Measurements from ENCODE around the gene SNX10.

SNX10 gene

DNA sequence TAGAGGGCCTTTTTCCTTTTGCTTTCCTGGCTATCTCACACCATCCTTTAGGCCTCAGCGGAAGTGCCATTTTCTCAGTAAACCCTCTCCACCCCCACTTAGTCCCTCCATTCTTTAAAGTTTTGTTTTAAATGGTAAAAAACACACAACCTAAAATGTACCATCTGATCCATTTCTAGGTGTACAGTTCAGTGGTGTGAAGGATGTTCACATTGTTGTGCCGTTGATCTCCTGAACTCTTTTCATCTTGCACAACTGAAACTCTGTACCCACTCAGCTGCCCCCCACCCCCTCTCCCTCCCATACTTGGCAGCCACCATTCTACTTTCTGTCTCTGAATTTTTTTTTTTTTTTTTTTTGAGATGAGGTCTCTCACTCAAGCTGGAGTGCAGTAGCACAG lies 52.2 kb downstream of the SNX10 start:
- no peak for DNase-seq (ENCODE audit: extremely low read depth, low read depth)
- H3K4me3 ChIP-seq (replicated peaks; ENCODE audit: low read depth, low read length) = no peak overlapping the region
- TF ChIP-seq, protein P1, sequence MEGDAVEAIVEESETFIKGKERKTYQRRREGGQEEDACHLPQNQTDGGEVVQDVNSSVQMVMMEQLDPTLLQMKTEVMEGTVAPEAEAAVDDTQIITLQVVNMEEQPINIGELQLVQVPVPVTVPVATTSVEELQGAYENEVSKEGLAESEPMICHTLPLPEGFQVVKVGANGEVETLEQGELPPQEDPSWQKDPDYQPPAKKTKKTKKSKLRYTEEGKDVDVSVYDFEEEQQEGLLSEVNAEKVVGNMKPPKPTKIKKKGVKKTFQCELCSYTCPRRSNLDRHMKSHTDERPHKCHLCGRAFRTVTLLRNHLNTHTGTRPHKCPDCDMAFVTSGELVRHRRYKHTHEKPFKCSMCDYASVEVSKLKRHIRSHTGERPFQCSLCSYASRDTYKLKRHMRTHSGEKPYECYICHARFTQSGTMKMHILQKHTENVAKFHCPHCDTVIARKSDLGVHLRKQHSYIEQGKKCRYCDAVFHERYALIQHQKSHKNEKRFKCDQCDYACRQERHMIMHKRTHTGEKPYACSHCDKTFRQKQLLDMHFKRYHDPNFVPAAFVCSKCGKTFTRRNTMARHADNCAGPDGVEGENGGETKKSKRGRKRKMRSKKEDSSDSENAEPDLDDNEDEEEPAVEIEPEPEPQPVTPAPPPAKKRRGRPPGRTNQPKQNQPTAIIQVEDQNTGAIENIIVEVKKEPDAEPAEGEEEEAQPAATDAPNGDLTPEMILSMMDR (IDR thresholded peaks at IDR 0.05; ENCODE audit: low read depth, low read length, missing control alignments) = no peak

DNA sequence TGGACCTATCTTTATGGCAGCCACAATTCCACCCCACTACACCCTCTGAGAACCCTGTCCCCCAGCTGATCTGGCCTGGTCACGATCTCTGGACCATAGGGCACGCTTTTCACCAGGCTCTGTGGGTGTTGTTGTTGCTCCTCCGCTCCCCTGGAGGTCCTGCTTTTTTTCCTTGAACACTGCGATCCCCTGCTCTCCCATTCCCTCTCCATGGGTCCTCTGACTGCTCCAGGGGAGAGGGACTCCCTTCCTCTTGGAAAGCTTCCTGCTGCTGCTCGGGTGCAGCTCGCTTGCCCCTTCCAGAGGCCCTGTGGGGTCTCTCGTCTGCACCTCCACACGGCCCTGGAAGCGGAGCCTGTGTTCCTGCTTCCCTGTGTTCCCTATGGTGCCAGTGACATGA lies 53.5 kb downstream of the SNX10 start:
- DNase-seq (ENCODE audit: extremely low read depth, low read depth) = no peak
- H3K4me3 ChIP-seq (replicated peaks; ENCODE audit: low read depth, low read length) = no peak overlapping the region
- TF ChIP-seq, protein P1 (IDR thresholded peaks at IDR 0.05; ENCODE audit: low read depth, low read length, missing control alignments) = no peak

DNA sequence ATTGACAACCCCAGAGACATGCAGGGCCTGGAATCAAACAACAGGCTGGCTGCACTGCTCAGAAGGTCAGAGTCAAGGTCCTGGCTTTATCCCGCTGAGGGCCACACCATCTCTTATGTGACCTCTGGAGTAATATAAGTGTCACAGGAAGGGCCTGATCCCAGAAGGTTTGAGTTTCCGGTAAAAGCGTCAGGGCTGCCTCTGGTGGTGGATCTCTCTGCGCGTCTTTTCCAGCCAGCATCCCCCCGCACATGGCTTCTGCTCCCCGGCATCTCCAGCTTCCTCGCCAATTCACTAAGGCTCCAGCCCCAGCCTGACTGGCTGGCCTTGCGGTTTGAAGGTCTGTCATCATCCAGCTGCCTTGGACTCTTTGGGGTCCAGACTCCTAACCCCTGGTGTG lies 54.2 kb downstream of the SNX10 start:
- TF ChIP-seq, protein P1 (IDR thresholded peaks at IDR 0.05; ENCODE audit: low read depth, low read length, missing control alignments) = no peak
- no peak overlapping the region for H3K4me3 ChIP-seq (replicated peaks; ENCODE audit: low read depth, low read length)
- DNase-seq (ENCODE audit: extremely low read depth, low read depth) = no peak

DNA sequence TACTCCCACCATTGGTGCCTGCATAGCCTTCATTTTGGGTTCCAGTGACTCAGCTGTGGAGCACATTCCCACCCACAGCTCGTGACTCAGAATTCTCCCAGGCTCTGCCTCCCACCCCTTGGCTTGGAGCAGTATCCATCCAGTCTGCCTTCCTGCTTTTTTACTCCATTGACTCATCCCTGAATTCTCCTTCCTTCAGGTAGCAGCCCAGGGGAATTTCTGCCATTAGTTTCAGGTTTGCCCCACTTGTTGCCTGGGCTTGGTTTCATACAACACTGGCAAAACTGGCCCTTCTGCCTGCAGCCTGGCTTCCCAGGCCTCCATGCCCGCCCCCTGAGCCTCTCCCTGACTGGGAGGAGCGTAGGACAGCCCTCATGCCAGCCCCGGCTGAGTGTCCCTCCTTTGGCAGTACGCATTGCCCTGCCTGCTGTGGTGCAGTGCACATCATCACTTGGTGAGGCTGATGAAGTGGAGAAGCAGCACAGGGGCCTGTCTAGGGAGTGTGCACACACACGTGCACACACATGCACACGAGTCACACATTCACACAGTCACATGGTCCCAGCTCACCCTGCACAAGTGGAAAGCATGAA lies 55.0 kb downstream of the SNX10 start:
- no peak overlapping the region for H3K4me3 ChIP-seq (replicated peaks; ENCODE audit: low read depth, low read length)
- TF ChIP-seq, protein P1 (IDR thresholded peaks at IDR 0.05; ENCODE audit: low read depth, low read length, missing control alignments) = no peak
- DNase-seq (ENCODE audit: extremely low read depth, low read depth) = no peak

DNA sequence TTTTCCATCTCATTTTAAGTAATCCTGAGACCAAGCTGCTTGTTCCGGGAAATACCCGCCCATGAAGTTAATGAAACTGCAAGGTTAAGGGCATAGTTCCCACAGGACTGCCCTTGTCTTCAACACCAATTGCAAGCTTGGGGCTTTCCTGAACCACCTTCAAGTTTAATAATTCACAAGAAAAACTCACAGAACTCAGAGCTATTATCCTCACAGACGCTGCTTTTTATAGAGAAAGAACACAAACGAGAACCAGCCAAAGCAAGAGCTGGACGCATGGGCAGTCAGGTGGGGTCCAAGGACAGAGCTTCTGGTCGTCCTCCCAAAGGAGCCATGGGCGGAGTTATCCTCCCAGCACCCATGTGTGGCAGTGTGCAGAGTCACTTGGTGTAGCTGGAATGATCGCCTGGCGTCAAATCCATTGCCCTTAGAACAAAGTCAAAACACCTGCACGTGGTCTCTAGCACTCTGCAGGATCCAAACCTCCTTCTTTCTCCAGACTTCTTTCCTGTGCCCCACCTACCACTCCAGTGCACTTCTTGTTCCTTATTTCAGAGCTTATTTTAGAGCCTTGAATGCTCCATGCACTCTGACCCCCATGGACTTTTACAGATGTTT lies 56.7 kb downstream of the SNX10 start:
- TF ChIP-seq, protein P1 (IDR thresholded peaks at IDR 0.05; ENCODE audit: low read depth, low read length, missing control alignments) = no peak
- no peak for DNase-seq (ENCODE audit: extremely low read depth, low read depth)
- H3K4me3 ChIP-seq (replicated peaks; ENCODE audit: low read depth, low read length) = no peak overlapping the region

DNA sequence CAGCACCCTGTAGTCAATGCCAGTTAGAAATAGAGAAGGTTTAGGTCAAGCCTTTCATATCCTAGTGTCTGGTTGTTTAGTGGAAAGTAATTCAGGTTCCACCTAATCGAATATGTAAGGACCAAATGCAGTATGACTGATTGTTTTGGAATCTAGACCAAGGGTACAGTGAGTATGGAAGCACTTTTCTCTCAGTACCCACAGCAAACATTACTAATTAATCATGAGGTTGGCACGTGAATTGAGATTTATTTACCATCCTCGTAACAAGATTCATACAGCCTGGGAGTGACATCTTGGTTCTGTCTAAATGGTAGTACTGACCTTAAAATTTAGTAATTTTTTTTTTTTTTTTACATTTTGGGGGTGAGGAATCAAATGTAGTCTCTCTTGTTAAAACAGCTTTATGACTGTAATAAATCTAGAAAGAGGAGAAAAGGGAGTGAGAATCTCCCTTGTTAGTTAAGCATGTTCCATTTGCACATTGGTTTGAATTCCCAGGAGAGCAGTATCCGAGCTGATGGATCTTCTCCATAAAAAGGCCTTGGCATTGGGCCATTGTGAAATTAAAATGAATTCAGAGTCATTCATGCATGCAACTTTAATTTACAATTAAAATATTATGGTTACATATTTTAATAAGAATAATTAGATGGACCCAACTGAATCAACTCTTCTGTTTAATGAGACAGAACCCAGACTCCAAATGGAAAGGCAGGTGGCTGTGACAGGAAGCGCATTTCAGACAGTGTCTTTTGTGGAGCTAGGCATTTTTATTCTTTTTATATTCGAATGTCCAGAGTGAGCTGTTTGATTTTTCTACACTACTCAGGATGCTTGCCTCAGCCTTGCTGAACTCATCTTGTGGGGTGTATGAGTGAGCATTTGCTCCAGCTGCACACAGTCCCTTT lies 57.6 kb downstream of the SNX10 start:
- TF ChIP-seq, protein P1 (IDR thresholded peaks at IDR 0.05; ENCODE audit: low read depth, low read length, missing control alignments) = no peak
- H3K4me3 ChIP-seq (replicated peaks; ENCODE audit: low read depth, low read length) = no peak overlapping the region
- DNase-seq (ENCODE audit: extremely low read depth, low read depth) = no peak
